Uterus (tissue), 2 donors: Measurements from ENCODE around the gene DLGAP1.

ENCODE experiments used
- CTCF ChIP-seq, 4 experiments: fragments of 200-600 bp in 2 of 4; fragments of 450-650 bp in 2 of 4; sonication (generic) in 2 of 4; IDR thresholded peaks; one replicate each; pipeline ENCODE4 v1.5.1; 2016 to 2019; ENCODE audit warnings: antibody characterized with exemption in 4 of 4, mild to moderate bottlenecking in 2 of 4, moderate library complexity in 1 of 4
- POLR2A ChIP-seq, 2 donors: fragments of 450-650 bp; IDR thresholded peaks; one replicate each; pipeline ENCODE4 v1.6.1; 2016; ENCODE audit warnings: antibody characterized with exemption in 2 of 2, mild to moderate bottlenecking in 1 of 2, moderate library complexity in 1 of 2

- TF ChIP-seq CTCF (IDR thresholded peaks at IDR 0.05) (no peak), POLR2A (IDR thresholded peaks at IDR 0.05) (no peak)
Observed at GRCh38 chr18:3499501-3499900, 955.6 kb downstream of the DLGAP1 start.
